HepG2 (cell line): ENCODE results near the gene MDP1. TPM values are rescaled to one million over a fixed set of nuclear protein-coding genes. Genes with fewer than 3 reads are reported as not detected.

Experiments used
- CEBPG ChIP-seq: IDR thresholded peaks from 2 replicates; pipeline ENCODE4 v1.6.1; 2016
- EZH2 ChIP-seq: conservative IDR thresholded peaks from 2 replicates; pipeline ENCODE4 v1.6.1; 2012; ENCODE audit warnings: mild to moderate bottlenecking, low read depth, low read length, moderate library complexity
- FOXC1 ChIP-seq: sonication (generic); formaldehyde crosslinking; IDR thresholded peaks from 2 replicates; pipeline ENCODE4 v1.8.0; 2022; ENCODE audit warnings: mild to moderate bottlenecking, missing genetic modification reagents, borderline replicate concordance
- HNF4A ChIP-seq: sonication (generic); formaldehyde crosslinking; IDR thresholded peaks from 2 replicates; pipeline ENCODE4 v1.4.0; 2020; ENCODE audit warnings: missing genetic modification reagents
- LCORL ChIP-seq, 2 experiments: fragments of 450-650 bp in 1 of 2; sonication (generic) in 1 of 2; formaldehyde crosslinking in 1 of 2; IDR thresholded peaks; 2 replicates each; pipeline versions ENCODE4 v1.5.0 to v1.6.1; 2017 to 2020; ENCODE audit warnings: antibody characterized with exemption in 1 of 2, missing genetic modification reagents in 1 of 2
- MYNN ChIP-seq: sonication (generic); formaldehyde crosslinking; IDR thresholded peaks from 2 replicates; pipeline ENCODE4 v1.4.0; 2020; ENCODE audit warnings: mild to moderate bottlenecking, low read depth, missing genetic modification reagents
- PHF21A ChIP-seq: sonication (generic); formaldehyde crosslinking; IDR thresholded peaks from 2 replicates; pipeline ENCODE4 v1.5.0; 2020; ENCODE audit warnings: mild to moderate bottlenecking, missing genetic modification reagents
- PITX1 ChIP-seq: sonication (generic); formaldehyde crosslinking; IDR thresholded peaks from 2 replicates; pipeline ENCODE4 v1.5.1; 2020; ENCODE audit warnings: mild to moderate bottlenecking, missing genetic modification reagents
- POGZ ChIP-seq: sonication (generic); formaldehyde crosslinking; IDR thresholded peaks from 2 replicates; pipeline ENCODE4 v1.4.0; 2020; ENCODE audit warnings: mild to moderate bottlenecking, missing genetic modification reagents
- SATB2 ChIP-seq: sonication (generic); formaldehyde crosslinking; IDR thresholded peaks from 2 replicates; pipeline ENCODE4 v1.5.0; 2020; ENCODE audit warnings: missing genetic modification reagents
- SETDB1 ChIP-seq: sonication (generic); formaldehyde crosslinking; IDR thresholded peaks from 2 replicates; pipeline ENCODE4 v1.5.1; 2020; ENCODE audit warnings: missing genetic modification reagents, mild to moderate bottlenecking, borderline replicate concordance
- TSC22D2 ChIP-seq: sonication (generic); formaldehyde crosslinking; IDR thresholded peaks from 2 replicates; pipeline ENCODE4 v1.5.1; 2020; ENCODE audit warnings: missing genetic modification reagents, mild to moderate bottlenecking, borderline replicate concordance
- ZNF101 ChIP-seq: sonication (generic); formaldehyde crosslinking; IDR thresholded peaks from 2 replicates; pipeline ENCODE4 v1.4.0; 2020; ENCODE audit warnings: mild to moderate bottlenecking, low read depth, missing genetic modification reagents, borderline replicate concordance
- ZNF232 ChIP-seq: sonication (generic); formaldehyde crosslinking; IDR thresholded peaks from 2 replicates; pipeline ENCODE4 v1.4.0; 2020; ENCODE audit warnings: missing genetic modification reagents, borderline replicate concordance
- ZNF619 ChIP-seq: sonication (generic); formaldehyde crosslinking; IDR thresholded peaks from 2 replicates; pipeline ENCODE4 v1.4.0; 2020; ENCODE audit warnings: mild to moderate bottlenecking, missing genetic modification reagents
- ZNF709 ChIP-seq: sonication (generic); formaldehyde crosslinking; IDR thresholded peaks from 2 replicates; pipeline ENCODE4 v1.5.0; 2020; ENCODE audit warnings: mild to moderate bottlenecking, missing genetic modification reagents
- ZNF850 ChIP-seq: sonication (generic); formaldehyde crosslinking; conservative IDR thresholded peaks from 2 replicates; pipeline ENCODE4 v1.9.0; 2021; ENCODE audit warnings: mild to moderate bottlenecking, missing genetic modification reagents
- polyA plus RNA-seq, 8 experiments: library from polyadenylated mRNA; depleted of rRNA in 3 of 8; stranded (reverse) in 7 of 8; unstranded in 1 of 8; fragments of >200 nt; fragmentation: Illumina TruSeq in 4 of 8; extraction: Trizol in 4 of 8; gene quantifications; 2 replicates each; pipeline versions ENCODE4 v1.2.1 to v1.2.3, GENCODE V29; 2011 to 2016; ENCODE audit warnings: low read depth in 4 of 8, missing spikeins in 1 of 8, mixed read lengths in 1 of 8; ENCODE audit not compliant: insufficient read depth in 1 of 8
- total RNA-seq, 5 experiments: library from RNA; depleted of rRNA; stranded (reverse); fragments of >200 nt; fragmentation: Illumina TruSeq; extraction: Trizol; gene quantifications; 2 replicates each; pipeline ENCODE4 v1.2.3, GENCODE V29; 2016; ENCODE audit warnings: low read depth in 1 of 5
- TF ChIP-seq, protein P1 (sequence below): sonication (generic); formaldehyde crosslinking; IDR thresholded peaks from 2 replicates; pipeline ENCODE4 v1.9.0; 2021; ENCODE audit warnings: missing genetic modification reagents, borderline replicate concordance
- TF ChIP-seq, protein P2 (sequence below): sonication (generic); formaldehyde crosslinking; IDR thresholded peaks from 2 replicates; pipeline ENCODE4 v1.5.1; 2020; ENCODE audit warnings: missing genetic modification reagents, mild to moderate bottlenecking, borderline replicate concordance
- TF ChIP-seq, protein P3 (sequence below): IDR thresholded peaks from 2 replicates; pipeline ENCODE4 v1.6.1; 2016
- TF ChIP-seq, protein P4 (sequence below): sonication (generic); formaldehyde crosslinking; IDR thresholded peaks from 2 replicates; pipeline ENCODE4 v1.8.0; 2022; ENCODE audit warnings: missing genetic modification reagents, mild to moderate bottlenecking, borderline replicate concordance
- TF ChIP-seq, protein P5 (sequence below): sonication (generic); formaldehyde crosslinking; IDR thresholded peaks from 2 replicates; pipeline ENCODE4 v1.5.0; 2020; ENCODE audit warnings: mild to moderate bottlenecking, missing genetic modification reagents
- TF ChIP-seq, protein P6 (sequence below): sonication (generic); formaldehyde crosslinking; IDR thresholded peaks from 2 replicates; pipeline ENCODE4 v1.5.0; 2020; ENCODE audit warnings: missing genetic modification reagents, mild to moderate bottlenecking, borderline replicate concordance

Gene MDP1
- total and polyA plus RNA-seq, 2 of the 13 experiments (the other 11 are each of a cell fraction or from before 2014, with no cell fraction given), result 44.1 to 48.7 TPM

DNA sequence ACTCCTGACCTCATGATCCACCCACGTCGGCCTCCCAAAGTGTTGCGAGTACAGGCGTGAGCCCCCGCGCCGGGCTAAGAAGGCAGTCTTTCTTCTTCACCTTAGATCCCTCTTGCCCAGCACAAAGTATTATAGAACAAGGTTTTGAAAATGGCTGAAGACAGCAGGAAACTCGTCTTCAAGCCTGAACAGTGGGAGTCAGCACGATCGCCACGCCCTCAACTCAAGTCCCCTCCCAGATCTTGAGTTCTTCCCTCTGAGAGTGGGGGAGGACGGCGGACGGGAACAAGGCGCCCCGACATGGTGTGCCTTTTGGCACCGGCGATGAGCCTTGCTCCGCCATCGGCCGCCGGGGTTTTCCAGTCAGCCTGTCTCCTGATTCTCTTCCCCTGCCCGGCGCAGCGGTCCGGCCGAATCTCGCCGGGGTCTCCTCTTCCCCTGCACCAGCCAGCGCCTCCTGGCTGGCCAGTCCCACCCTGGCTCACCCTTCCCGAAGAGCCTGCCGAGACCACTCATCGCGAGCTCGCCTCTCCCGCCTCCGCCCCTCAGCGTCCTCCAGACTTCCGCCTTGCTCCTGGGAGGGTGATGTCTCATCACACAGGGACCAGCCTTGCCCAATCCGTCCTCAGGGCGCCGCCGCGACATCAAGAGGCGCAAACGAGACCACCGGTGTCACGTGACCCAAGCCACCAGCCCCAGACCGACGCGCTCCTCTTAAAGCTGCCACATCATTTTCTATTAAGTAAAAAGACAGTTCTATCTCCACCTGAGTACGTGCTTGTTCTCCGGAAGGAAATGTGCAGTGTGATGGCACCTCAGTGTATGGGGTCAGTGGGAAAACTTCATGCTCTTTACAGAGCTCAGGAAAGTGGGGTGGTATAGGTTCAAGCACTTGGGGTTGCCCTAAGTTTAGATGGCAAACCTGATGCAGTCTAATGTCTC is 2.7 kb downstream of the MDP1 start, which contains the start of gene CHMP4A (continued):
- TF ChIP-seq FOXC1 (CRISPR knock-in tag) (no peak), HNF4A (CRISPR knock-in tag) (peak; percentile 65), PHF21A (CRISPR knock-in tag) (no peak), ZNF619 (CRISPR knock-in tag) (peak; percentile 85), SATB2 (CRISPR knock-in tag) (peak; percentile 96), ZNF232 (CRISPR knock-in tag) (peak; percentile 98), ZNF709 (CRISPR knock-in tag) (peak; percentile 89; the same call in 1 of the 2 replicates), CEBPG (peak; percentile 92), ZNF101 (CRISPR knock-in tag) (0 out of 2 replicates have a peak, but pooled peaks have one; percentile 82), POGZ (CRISPR knock-in tag) (peak; percentile 100), ZNF850 (CRISPR knock-in tag) (no peak), TSC22D2 (CRISPR knock-in tag) (peak; percentile 71; the same call in 1 of the 2 replicates), MYNN (CRISPR knock-in tag) (no peak; the same call in 1 of the 2 replicates), EZH2 (no peak), SETDB1 (no peak), LCORL (IDR thresholded peaks at IDR 0.05) (peak; percentile 95), LCORL (CRISPR knock-in tag; IDR thresholded peaks at IDR 0.05) (peak; percentile 87), PITX1 (CRISPR knock-in tag) (peak; percentile 86)
- TF ChIP-seq, protein P1, sequence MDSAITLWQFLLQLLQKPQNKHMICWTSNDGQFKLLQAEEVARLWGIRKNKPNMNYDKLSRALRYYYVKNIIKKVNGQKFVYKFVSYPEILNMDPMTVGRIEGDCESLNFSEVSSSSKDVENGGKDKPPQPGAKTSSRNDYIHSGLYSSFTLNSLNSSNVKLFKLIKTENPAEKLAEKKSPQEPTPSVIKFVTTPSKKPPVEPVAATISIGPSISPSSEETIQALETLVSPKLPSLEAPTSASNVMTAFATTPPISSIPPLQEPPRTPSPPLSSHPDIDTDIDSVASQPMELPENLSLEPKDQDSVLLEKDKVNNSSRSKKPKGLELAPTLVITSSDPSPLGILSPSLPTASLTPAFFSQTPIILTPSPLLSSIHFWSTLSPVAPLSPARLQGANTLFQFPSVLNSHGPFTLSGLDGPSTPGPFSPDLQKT (CRISPR knock-in tag), result peak; percentile 93
- TF ChIP-seq, protein P2, sequence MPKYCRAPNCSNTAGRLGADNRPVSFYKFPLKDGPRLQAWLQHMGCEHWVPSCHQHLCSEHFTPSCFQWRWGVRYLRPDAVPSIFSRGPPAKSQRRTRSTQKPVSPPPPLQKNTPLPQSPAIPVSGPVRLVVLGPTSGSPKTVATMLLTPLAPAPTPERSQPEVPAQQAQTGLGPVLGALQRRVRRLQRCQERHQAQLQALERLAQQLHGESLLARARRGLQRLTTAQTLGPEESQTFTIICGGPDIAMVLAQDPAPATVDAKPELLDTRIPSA (CRISPR knock-in tag), result no peak; the same call in 1 of the 2 replicates
- TF ChIP-seq, protein P3, sequence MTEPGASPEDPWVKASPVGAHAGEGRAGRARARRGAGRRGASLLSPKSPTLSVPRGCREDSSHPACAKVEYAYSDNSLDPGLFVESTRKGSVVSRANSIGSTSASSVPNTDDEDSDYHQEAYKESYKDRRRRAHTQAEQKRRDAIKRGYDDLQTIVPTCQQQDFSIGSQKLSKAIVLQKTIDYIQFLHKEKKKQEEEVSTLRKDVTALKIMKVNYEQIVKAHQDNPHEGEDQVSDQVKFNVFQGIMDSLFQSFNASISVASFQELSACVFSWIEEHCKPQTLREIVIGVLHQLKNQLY (CRISPR knock-in tag), result peak; percentile 88
- TF ChIP-seq, protein P4, sequence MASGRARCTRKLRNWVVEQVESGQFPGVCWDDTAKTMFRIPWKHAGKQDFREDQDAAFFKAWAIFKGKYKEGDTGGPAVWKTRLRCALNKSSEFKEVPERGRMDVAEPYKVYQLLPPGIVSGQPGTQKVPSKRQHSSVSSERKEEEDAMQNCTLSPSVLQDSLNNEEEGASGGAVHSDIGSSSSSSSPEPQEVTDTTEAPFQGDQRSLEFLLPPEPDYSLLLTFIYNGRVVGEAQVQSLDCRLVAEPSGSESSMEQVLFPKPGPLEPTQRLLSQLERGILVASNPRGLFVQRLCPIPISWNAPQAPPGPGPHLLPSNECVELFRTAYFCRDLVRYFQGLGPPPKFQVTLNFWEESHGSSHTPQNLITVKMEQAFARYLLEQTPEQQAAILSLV (CRISPR knock-in tag), result peak; percentile 94
- TF ChIP-seq, protein P5, sequence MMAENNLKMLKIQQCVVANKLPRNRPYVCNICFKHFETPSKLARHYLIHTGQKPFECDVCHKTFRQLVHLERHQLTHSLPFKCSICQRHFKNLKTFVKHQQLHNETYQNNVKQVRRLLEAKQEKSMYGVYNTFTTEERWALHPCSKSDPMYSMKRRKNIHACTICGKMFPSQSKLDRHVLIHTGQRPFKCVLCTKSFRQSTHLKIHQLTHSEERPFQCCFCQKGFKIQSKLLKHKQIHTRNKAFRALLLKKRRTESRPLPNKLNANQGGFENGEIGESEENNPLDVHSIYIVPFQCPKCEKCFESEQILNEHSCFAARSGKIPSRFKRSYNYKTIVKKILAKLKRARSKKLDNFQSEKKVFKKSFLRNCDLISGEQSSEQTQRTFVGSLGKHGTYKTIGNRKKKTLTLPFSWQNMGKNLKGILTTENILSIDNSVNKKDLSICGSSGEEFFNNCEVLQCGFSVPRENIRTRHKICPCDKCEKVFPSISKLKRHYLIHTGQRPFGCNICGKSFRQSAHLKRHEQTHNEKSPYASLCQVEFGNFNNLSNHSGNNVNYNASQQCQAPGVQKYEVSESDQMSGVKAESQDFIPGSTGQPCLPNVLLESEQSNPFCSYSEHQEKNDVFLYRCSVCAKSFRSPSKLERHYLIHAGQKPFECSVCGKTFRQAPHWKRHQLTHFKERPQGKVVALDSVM, result peak; percentile 61; the same call in 1 of the 2 replicates
- TF ChIP-seq, protein P6, sequence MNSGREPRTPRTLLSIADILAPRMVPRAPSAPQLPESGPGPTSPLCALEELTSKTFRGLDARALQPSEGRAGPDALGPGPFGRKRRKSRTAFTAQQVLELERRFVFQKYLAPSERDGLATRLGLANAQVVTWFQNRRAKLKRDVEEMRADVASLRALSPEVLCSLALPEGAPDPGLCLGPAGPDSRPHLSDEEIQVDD (CRISPR knock-in tag), result peak; percentile 93
